OCI-LY3 (cell line): ENCODE results near the gene DNM3.

ENCODE experiments used
- CTCF ChIP-seq: fragments of 200-600, 300-600 bp; sonication (generic); IDR thresholded peaks from 2 replicates; pipeline ENCODE4 v1.5.1; 2014; ENCODE audit warnings: antibody characterized with exemption, low read length, low read depth
- EZH2phosphoT487 ChIP-seq: fragments of 200-600 bp; shearing (Covaris generic); IDR thresholded peaks from 2 replicates; pipeline ENCODE4 v1.6.1; 2018; ENCODE audit warnings: antibody characterized with exemption, mixed run types, low read depth

- TF ChIP-seq CTCF (no peak), EZH2phosphoT487 (no peak)
Measured at GRCh38 chr1:172238965-172239364, 397.7 kb downstream of the DNM3 start.
